Measurements from ENCODE around the gene PXDN.

The PXDN gene

GRCh38 chr2:1664076-1664605 is 80.2 kb downstream of the PXDN start:
- DNase-seq (ENCODE audit: low spot score), result no peak

GRCh38 chr2:1663621-1664020 is 80.7 kb downstream of the PXDN start:
- DNase-seq (ENCODE audit: low spot score), result no peak

DNA sequence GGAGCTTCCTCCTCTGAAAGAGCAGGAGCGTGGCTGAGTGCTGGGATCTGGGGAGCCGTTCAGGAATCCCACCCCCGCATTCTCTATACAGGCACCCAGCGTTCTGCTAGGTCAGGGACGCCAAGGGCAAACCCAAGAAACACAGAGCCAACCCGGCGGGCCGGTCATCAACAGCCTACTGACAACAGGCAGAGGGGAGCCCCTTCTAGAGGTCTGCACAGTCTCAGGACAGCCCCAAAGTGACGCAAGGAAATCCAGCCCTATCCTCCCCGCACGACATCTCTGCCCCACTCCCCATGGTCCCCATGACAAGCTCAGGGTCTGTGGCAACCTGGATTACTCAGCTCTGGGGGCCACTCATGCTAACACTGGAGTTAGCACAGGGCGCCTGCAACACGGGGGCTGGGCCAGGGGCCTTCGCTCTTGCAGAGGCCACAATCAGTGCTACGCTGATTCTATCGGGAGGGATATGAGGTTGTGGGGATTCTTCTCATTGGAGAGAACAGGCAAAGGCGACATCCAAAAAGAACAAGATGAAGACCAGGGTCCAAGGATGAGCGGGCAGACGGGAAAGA is 81.6 kb downstream of the PXDN start:
- no peak for DNase-seq (ENCODE audit: low spot score)

- no peak for DNase-seq (ENCODE audit: low spot score)
Measured at GRCh38 chr2:1661891-1662605, 82.3 kb downstream of the PXDN start.

DNA sequence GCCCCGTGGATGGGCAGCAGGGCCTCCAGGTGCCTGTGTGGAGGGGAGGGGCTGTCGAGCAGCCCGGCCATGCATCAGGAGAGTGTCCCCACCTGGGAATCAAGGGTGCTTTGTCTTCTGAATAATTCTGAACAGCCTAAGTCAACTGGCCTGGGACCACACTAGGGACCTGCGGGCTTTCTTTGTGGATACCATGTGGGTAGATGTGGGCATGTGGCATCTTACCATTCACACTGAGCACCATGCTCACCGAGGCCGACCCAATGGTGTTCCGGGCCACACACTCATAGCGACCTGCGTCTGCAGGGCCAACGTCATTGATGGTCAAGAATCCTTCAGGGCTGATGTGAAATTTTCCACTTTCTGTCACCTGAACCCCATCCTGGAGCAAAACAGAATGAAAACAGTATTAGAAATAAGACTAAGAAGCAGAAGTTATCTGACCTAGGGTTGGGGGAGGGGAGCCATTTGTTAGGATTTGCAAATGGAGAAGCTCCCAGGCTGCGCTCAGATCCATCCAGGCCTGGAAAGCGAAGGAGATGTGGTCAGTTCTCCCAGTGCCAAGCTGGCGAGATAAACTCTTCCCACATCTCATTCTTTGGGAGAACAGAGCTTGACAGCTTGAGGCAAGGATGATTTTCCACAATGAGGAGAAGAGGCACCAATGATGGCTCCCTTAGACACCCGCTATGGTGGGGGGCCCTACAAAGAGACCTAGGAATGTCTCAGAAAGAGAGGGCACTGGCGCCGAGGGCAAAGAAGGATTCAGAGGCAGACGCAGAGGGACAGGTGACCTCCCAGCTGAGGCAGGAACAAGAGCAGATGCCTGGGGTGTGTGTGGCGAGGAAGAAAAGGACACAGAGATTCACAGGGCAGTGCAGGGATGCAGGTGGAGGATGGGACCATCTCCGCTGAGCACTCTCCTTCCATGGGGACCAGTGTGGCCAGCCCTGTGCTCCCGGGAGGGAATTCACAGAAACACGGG is 83.4 kb downstream of the PXDN start:
- DNase-seq (ENCODE audit: low spot score), result no peak

- DNase-seq (ENCODE audit: low spot score), result no peak
Measured at GRCh38 chr2:1659951-1660565, 84.3 kb downstream of the PXDN start.

- no peak for DNase-seq (ENCODE audit: low spot score)
Measured at GRCh38 chr2:1658394-1659151, 85.7 kb downstream of the PXDN start.

GRCh38 chr2:1656961-1657841 is 87.1 kb downstream of the PXDN start:
- DNase-seq (ENCODE audit: low spot score), result no peak

DNA sequence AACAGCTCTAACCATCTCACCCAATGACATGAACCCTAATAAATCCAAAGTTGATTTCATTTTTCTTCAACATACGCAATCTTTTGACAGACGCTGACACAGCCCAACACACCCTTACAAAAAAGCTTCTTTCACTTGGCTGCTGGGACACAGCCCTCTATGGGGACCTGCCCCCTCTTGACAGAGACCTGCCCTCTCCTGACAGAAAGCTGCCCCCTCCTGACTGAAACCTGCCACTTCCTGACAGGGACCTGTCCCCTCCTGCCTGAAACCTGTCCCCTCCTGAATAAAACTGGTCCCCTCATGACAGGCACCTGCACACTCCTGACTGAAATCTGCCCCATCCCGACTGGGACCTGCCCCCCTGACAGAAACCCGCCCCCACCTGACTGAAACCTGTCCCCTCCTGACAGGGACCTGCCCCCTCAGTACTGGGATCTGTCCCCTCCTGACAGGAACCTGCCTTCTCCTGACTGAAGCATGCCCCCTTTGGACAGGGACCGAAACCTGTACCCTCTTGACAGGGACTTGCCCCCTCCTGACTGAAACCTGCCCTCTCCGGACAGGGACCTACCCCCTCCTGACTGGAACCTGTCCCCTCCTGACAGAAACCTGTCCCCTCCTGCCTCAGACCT is 87.9 kb downstream of the PXDN start:
- DNase-seq (ENCODE audit: low spot score), result no peak

DNA sequence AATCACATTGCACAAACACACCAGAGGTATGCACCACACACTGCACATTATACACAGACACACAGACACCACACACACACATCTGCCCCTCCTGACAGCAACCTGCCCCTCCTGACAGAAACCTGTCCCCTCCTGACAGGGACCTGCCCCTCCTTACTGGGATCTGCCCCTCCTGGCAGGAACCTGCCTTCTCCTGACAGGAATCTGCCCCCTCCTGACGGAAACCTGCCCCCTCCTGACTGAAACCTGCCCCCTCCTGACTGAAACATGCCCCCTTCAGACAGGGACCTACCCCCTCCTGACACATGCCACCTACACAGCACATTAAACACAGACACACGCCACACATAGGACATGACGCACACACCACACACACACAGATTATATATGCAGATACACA is 88.9 kb downstream of the PXDN start:
- DNase-seq (ENCODE audit: low spot score), result no peak

DNA sequence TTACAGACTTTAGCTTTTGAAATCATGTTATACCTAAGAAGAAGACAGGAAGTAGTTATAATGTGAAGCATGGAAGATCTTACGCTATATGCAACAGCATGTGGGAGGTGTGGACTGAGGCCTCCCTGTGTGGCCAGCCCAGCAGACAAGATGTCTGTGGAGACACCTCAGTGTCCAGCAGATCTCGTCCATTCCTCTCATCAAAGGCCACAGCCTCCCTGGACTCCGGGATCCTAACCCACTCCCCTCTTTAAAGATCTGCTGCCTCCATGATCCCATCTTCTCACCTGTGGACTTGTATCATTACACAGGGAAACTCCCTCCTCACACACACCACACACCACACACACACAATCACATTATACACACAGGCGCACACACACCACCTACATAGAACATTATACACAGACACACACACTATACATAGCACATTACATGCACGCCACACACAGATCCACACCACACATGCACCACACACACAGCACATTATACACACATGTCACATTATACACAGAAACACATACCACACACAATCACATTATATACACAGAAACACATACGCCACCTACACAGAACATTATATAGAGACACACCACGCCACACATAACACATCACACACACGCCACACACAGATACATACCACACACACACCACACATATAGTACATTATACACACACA is 89.5 kb downstream of the PXDN start:
- DNase-seq (ENCODE audit: low spot score), result no peak

DNA sequence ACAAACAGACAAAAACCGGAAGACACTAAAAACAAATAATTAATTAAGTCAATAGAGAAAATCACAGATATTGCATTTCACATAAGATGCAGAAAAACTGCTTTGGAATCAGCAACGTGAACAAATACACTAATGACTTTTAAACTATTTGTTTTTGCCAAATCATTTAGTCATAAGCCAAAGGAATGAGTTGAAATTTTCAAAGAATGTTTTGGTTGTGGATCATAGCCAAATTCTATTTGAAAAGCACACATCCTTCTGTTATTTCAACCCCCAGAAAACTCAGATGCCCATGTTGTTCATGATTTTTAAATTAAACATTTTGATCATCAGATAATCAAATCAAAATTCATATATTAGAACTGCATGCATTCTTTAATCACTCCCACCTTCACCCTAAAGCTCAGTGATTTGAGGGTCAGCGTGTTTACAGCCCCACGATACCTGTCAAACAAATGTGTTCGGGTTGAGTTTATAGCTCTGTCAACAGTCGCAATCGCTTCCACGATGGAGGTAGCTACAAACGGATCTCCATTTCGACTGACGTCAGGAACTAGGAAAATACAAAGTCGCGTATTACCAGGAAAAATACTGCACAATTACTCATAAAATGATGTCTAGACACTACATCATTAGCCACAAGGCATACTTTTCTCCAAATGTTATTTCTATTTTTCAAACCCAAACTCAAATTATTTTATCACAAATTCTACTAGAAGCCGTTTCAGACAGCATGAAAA is 90.2 kb downstream of the PXDN start:
- DNase-seq (ENCODE audit: low spot score), result no peak

DNA sequence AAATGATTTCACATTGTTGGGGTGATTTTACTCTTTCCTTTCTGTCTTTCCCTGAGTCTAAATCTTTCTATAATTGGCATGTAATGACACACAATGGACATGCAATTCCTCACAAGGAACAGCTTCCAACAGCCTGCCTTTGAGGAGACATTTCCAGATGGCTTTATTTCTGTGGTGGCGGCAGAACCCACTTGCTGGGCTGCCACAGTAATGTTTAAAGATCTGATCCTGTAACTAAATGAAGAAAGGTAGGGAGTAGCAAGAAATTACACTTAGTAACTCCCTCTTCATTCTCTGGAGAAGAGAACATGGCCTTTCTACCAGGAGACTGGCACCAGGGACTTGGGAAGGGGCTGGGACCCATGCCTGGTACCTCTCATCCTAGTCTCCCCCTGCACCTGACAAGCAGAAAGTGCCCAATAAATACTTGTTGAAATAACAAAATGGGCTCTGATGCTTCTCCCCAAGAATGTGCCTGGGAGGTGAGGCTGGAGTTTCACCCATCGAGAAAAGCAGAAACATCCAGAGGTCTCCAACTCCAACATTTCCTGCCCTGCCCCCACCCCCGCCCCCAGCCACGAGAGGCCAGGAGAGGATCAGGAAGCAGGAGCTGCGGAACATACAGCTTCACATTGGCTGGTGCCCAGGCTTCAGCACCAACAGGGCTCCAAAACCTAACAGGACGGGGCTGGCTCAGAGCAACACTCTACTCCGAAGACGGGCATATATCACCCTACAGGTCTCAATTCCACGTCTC is 92.1 kb downstream of the PXDN start:
- DNase-seq (ENCODE audit: low spot score), result no peak

GRCh38 chr2:1651121-1652033 is 92.9 kb downstream of the PXDN start:
- no peak for DNase-seq (ENCODE audit: low spot score)

DNA sequence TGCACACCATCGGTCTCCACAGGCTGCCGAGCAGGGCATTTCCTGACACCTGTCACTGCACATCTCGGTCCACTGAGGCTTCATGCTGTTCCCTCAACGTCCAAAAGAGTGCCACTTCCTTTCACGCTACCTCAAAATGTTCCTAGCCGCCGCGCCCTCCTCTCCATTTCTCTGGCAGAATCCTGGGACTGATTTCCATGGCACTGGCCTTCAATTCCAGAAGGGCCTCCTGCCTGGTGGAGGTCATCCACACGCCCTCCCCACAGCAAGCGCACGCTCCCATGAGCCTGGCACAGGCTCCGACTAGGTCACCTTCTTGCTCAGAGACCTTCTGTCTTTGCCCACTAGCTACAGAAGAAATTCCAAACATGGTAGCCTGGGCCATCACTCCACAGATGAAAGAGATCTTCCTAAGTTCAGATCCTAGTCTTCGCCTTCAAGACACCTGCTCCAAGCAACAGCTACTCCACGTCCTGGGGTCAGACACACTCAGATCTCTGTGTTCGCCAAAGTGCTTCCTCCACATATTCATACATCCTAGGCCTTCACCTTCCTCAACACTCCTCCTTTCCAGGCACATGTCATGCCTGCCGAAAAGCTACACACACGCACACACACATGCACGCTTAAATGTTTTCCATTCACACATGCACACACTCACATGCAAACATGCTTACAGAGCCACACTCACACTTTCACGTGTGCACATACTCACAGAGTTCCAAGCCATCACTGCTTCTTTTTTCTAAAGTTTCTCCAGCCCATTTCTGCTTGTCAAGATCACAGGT is 94.0 kb downstream of the PXDN start:
- no peak for DNase-seq (ENCODE audit: low spot score)

Measured in LoVo (cell line).